Measurements from ENCODE around the gene KLHL30. TPM values are rescaled to one million over a fixed set of nuclear protein-coding genes. Genes with fewer than 3 reads are reported as not detected.

Gene KLHL30, protein sequence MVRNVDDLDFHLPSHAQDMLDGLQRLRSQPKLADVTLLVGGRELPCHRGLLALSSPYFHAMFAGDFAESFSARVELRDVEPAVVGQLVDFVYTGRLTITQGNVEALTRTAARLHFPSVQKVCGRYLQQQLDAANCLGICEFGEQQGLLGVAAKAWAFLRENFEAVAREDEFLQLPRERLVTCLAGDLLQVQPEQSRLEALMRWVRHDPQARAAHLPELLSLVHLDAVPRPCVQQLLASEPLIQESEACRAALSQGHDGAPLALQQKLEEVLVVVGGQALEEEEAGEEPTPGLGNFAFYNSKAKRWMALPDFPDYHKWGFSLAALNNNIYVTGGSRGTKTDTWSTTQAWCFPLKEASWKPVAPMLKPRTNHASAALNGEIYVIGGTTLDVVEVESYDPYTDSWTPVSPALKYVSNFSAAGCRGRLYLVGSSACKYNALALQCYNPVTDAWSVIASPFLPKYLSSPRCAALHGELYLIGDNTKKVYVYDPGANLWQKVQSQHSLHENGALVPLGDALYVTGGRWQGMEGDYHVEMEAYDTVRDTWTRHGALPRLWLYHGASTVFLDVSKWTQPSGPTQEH
- under 1 TPM; 0.16 to 0.37 TPM for total RNA-seq
- 0.29 TPM for polyA plus RNA-seq (ENCODE audit: insufficient read depth, low read depth, low replicate concordance)
- long read RNA-seq, donor 1 = 0 reads
- long read RNA-seq, donor 2 = 0 reads

- Histone ChIP-seq H3K9me3 (no peaks in the 10 kb centered on the region), H3K4me3 (no peak within 1 kb of the TSS), H3K4me1 (no peaks in the 10 kb centered on the region), H3K27ac (no peak within 1 kb of the TSS), H3K27me3 (no peaks in the 10 kb centered on the region), H3K36me3 (ENCODE audit: low read depth, missing control alignments) (no peaks in the 10 kb centered on the region)
- DNase-seq = no peak
- no peak for TF ChIP-seq POLR2A (IDR thresholded peaks at IDR 0.05)
- TF ChIP-seq, protein P1, sequence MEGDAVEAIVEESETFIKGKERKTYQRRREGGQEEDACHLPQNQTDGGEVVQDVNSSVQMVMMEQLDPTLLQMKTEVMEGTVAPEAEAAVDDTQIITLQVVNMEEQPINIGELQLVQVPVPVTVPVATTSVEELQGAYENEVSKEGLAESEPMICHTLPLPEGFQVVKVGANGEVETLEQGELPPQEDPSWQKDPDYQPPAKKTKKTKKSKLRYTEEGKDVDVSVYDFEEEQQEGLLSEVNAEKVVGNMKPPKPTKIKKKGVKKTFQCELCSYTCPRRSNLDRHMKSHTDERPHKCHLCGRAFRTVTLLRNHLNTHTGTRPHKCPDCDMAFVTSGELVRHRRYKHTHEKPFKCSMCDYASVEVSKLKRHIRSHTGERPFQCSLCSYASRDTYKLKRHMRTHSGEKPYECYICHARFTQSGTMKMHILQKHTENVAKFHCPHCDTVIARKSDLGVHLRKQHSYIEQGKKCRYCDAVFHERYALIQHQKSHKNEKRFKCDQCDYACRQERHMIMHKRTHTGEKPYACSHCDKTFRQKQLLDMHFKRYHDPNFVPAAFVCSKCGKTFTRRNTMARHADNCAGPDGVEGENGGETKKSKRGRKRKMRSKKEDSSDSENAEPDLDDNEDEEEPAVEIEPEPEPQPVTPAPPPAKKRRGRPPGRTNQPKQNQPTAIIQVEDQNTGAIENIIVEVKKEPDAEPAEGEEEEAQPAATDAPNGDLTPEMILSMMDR (IDR thresholded peaks at IDR 0.05) = no peak
- 75 to 80% methylated on average over 7 to 22 of the region's 22 CpGs for WGBS, 2 donors
- intact Hi-C loops (cut with DNase I; ENCODE audit: low total_unique reads) = no loop called here
Observed at GRCh38 chr2:238138331-238139195, at the start of gene KLHL30. TSS of gene KLHL30 (plus strand) at chr2:238138668. CDS start at chr2:238140755, 2,087 bp downstream.

GRCh38 chr2:238090887-238091286, 47.6 kb upstream of the KLHL30 start:
- TF ChIP-seq, protein P1 (IDR thresholded peaks at IDR 0.05) = no peak
- no peak for TF ChIP-seq POLR2A (IDR thresholded peaks at IDR 0.05)
- 88 to 94% methylated on average over 4 of the region's 4 CpGs for WGBS, 2 donors
- intact Hi-C loops (cut with DNase I; ENCODE audit: low total_unique reads) = no loop called here
- H3K9me3 ChIP-seq = no peaks in the 10 kb centered on the region
- H3K4me3 ChIP-seq = no peak overlapping the region
- H3K27me3 ChIP-seq = no peaks in the 10 kb centered on the region
- H3K36me3 ChIP-seq (ENCODE audit: low read depth, missing control alignments) = no peaks in the 10 kb centered on the region
- DNase-seq = no peak
- H3K27ac ChIP-seq = no peak overlapping the region
- no peaks in the 10 kb centered on the region for H3K4me1 ChIP-seq

GRCh38 chr2:238091436-238092060, 46.9 kb upstream of the KLHL30 start:
- intact Hi-C loops (cut with DNase I; ENCODE audit: low total_unique reads) = no loop called here
- WGBS, 2 donors = 95% methylated on average over 16 of the region's 16 CpGs
- H3K27ac ChIP-seq = no peak overlapping the region
- no peaks in the 10 kb centered on the region for H3K4me1 ChIP-seq
- no peaks in the 10 kb centered on the region for H3K27me3 ChIP-seq
- H3K9me3 ChIP-seq = no peaks in the 10 kb centered on the region
- TF ChIP-seq, protein P1 (IDR thresholded peaks at IDR 0.05) = no peak
- TF ChIP-seq POLR2A (IDR thresholded peaks at IDR 0.05) = no peak
- H3K4me3 ChIP-seq = no peak overlapping the region
- H3K36me3 ChIP-seq (ENCODE audit: low read depth, missing control alignments) = no peaks in the 10 kb centered on the region
- no peak for DNase-seq

DNA sequence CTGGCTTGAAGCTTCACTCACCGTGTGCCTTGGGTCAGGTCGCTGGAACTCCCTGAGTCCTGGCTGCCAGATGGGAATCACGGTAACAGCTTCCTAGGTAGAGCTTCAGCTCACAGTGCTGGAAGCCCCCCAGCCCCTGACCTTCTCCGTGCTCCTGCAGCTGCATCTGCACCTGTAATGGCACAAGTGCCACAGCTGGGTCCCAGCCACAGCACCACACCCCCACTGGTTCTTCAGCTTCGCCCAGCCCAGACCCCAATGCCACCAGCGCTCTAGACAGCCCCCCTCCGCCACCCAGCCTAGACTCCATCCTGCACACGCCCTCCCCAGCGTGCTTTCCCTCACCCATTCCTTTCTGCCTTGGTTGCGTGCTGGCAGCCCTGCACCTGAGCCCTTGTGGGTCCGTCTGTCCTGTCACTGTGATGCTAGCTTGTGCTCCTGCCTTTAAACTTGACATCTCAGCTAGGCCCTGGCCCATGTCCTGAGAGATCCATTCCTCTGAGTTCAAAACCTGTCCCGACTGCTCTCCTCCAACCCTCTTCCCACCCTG, 45.9 kb upstream of the KLHL30 start:
- WGBS, 2 donors = 95 to 96% methylated on average over 12 of the region's 12 CpGs
- intact Hi-C loops (cut with DNase I; ENCODE audit: low total_unique reads) = no loop called here
- Histone ChIP-seq H3K4me1 (no peaks in the 10 kb centered on the region), H3K27ac (no peak overlapping the region), H3K9me3 (no peaks in the 10 kb centered on the region), H3K27me3 (no peaks in the 10 kb centered on the region), H3K4me3 (no peak overlapping the region), H3K36me3 (ENCODE audit: low read depth, missing control alignments) (no peaks in the 10 kb centered on the region)
- no peak for DNase-seq
- TF ChIP-seq POLR2A (IDR thresholded peaks at IDR 0.05) = no peak
- TF ChIP-seq, protein P1 (IDR thresholded peaks at IDR 0.05) = no peak
